NCI-H345 (cell line): ENCODE results near the gene WFDC6.
"Not testable (repeated sequence)": the region's sequence is repeated elsewhere in the genome, so short reads cannot be mapped to it uniquely, and the experiment has no call there.

ENCODE experiments used
- DNase-seq: peaks from one replicate; lab custom pipeline; 2025; lab: John Stamatoyannopoulos, UW

WFDC6 gene

DNA sequence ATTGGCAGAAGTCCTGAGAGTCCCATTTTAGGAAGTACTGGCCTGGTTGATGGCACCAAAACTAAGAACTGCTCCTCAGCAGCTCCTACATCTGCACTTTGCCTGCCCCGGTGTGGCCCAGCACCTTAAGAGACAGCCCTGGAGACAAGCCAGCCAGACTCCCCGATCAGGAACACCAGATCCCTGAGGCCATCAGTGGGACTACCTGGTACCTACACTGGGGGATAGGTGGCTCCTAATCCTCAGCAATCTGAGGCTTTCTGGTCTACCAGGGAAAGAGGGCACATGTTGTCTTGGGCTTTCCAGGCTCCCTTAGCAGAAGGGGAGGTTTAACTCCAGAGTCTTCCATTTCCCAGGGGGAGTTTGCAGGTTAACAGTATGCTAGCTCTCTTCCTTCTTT is at the start of gene WFDC6:
WFDC6 (minus strand) TSS at position 101 of the 400 bp plus-strand sequence; CDS start at position 26, 75 bp downstream.
- DNase-seq = no peak

DNA sequence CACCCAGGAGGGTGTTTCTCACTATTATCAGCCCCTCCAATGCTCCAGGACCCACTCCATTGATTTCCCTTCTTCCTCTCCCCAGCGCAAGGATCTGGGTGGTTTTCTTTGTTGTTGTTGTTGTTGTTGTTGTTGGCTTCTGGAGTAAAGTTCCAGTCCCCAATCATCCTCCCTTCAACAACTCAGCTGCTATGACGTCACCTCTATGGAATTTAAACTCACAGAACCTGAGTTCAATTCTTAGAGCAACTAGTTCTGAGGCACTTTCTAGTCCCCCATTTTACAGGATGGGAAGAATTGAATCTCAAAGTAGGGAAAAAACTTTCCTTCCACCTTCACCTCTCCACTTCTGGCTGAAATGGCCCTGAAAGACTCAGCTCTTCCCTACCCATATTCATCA is 49.5 kb upstream of the WFDC6 start:
- DNase-seq = no peak

DNA sequence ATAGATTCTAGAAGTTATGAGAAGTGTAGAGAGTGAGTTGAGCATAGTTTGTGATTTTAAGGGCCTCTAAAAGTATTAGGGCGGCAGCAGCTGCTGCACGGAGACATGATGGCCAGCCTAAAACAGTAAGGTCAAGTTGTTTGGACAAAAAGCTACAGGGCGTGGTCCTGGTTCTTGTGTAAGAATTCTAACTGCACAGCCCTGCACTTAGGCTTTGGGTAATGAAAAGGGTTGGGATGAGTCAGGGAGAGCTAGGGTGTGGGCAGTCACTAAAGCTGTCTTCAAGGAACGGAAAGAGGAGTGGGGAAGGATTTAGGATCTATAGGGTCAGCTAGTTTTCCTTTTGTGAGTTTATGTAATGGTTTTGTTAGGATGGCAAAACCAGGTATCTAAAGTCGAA is 46.7 kb upstream of the WFDC6 start:
- not testable (repeated sequence) for DNase-seq

DNA sequence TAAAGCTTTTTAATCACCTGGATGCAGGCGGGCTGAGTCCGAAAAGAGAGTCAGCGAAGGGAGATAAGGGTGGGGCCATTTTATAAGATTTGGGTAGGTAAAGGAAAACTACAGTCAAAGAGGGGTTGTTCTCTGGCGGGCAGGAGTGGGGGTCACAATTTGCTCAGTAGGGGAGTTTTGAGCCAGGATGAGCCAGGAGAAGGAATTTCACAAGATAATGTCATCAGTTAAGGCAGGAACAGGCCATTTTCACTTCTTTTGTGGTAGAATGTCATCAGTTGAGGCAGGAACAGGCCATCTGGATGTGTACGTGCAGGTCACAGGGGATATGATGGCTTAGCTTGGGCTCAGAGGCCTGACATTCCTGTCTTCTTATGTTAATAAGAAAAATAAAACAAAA is 45.0 kb upstream of the WFDC6 start:
- not testable (repeated sequence) for DNase-seq

DNA sequence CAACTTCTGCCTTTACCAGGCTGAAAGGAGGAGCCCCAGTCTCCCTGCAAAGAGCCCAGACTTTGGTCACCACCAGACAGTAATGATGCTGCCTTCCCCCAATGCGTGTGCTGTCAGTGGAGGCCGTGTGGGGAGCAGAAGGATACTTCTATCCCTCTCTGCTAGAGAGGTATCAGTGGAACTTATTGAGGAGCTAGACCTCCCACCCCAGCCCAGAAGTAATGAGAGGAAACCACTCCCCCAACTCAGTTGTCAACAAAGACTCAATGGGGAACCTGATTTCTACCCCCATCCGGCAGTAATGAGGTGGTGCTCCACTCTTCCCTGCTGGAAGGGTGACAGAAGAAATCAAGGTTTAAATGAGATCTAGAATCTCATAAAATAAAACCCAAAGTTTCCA is 44.2 kb upstream of the WFDC6 start:
- DNase-seq = no peak

DNA sequence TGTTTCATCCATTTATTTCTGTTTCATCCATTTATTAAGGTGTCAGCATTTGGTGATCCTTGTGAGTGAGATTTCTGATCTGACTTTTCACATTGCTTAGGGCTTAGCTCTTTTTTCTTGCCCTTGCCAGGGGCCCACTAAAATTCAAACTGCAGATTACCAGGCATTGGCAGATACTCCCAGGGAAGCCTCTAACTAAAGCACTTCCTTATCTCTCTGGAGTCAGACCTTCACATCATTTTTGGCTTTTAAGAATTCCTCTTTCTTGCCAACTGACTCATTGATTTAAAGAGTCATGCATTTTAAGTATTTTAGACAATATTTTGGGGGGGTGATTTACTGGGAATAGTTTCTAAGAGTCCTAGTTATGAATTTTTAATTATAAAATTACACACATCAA is 42.4 kb upstream of the WFDC6 start:
- no peak for DNase-seq

DNA sequence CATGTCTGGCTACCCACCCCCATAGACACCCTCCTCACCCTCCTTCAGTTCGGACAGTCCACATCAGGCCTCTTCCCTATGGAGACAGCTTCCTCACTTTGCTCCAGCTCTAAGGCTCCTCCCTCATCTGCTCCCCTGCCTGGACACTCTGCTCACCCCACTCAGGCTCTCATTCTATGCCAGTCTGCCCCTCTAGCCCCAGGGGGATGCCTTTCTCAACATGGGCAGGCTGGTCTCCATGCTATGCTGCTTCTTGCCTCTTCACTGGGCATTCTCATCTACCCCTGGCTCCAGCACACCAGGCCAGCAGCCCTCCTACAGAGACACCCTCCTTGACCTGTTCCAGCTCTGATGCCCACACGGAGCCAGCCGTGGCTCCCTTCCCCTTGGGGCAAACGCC is 39.9 kb upstream of the WFDC6 start, which contains the start of gene WFDC8:
WFDC8 (minus strand) TSS at position 101 of the 400 bp plus-strand sequence; CDS start at position 64, 37 bp downstream.
- DNase-seq = no peak

DNA sequence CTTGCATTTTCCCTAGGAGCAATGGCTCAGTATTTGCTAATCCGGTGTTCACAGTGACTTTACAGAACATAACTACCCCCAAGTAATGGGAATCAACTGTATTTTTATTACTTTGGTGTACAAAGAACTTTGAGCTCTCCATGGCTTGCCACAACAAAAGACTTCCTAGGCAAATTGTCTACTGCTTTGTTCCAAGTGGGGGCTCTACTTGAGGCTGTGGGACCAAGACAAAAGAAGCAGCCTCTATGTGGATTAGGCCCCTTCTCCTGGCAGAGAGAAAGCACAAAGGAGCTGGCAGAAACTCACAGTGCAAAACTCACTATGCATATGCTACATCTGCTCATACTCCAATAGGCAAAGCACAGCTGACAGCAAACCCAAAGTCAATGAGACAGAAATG is 38.9 kb upstream of the WFDC6 start:
- DNase-seq = no peak

DNA sequence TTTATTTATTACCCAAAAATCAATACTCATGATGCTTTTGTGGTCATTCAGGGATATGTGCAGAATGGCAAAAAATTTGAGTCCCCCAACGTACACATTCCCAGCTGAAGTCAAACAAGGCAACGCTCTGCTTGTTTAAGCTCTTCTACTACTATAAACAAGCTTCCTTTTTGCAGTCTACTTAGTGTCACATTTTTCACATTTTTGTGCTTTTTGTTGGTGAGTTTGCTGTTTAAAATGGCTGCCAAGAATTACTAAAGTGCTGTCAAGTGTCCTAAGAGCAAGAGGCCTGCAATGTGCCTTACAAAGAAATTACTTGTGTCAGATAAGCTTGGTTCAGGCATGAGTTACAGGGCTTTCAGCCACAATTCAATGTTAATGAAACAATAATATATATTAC is 37.7 kb upstream of the WFDC6 start:
- DNase-seq = no peak

DNA sequence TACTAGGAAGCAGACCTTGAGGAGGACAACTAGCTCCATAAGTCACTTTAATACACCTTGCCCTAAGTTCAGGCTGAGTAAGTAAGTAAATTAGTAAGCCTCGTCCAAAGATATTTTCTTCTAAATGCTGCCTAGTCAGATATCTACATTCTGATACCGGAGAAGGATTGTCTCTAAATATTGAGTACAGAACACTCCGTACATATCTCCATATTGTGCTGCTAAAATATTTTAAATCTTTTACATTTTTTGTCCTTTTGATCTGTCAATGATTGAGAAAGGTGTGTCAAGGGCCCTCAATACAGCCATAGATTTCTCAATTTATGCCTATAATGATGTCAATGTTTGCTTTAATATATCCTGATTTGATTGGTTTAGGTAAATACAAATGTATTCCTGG is 36.6 kb upstream of the WFDC6 start:
- DNase-seq = no peak

DNA sequence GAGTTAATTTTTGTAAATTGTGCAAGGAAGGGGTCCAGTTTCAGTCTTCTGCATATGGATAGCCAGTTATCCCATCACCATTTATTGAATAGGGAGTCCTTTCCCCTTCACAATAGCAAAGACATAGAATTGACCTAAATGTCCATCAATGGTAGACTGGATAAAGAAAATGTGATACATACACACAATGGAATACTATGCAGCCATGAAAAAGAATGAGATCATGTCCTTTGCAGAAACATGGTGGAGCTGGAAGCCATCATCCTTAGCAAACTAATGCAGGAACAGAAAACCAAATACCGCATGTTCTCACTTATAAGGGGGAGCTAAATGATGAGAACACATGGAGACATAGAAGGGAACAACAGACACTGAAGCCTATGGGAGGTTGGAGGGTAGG is 30.4 kb upstream of the WFDC6 start:
- DNase-seq = not testable (repeated sequence)

DNA sequence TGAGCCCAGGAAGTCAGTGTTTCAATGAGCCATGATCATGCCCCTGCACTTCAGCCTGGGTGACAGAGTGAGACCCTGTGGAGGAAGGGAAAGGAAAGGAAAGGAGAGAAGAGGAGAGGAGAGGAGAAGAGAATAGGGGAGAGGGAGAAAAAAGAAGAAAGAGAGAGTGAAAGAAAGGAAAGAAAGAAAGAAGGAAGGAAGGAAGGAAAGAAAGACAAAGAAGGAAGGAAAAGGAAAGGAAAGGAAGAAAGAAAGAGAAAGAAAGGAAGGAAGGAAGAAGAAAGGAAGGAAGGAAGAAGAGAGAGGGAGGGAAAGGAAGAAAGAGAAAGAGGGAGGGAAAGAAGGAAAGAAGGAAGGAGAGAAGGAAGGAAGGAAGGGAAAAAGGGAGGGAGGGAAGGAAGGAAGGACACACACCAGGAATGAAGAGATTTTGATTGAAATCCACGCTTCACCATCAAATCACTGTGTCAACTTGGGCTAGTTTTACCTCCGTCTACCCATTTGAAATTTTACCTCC is 25.5 kb upstream of the WFDC6 start:
- no peak for DNase-seq

DNA sequence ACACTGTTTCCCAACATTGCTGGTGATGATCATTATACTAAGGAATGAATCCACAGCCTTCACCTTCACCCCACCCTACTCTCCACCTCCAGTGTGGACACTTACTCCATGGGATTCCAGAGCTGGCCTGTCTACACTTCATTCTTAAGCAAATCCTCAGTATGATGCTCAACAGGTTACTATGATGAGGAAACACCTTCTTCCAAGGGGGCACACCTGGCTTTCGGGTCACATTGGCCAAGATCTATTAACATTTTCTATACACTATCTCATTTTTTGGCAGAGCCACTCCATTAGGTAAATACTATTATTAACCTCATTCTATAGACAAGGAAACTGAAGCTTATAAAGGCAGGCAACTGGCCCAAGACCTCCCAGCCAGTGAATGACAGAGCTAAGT is 15.9 kb upstream of the WFDC6 start:
- DNase-seq = no peak

DNA sequence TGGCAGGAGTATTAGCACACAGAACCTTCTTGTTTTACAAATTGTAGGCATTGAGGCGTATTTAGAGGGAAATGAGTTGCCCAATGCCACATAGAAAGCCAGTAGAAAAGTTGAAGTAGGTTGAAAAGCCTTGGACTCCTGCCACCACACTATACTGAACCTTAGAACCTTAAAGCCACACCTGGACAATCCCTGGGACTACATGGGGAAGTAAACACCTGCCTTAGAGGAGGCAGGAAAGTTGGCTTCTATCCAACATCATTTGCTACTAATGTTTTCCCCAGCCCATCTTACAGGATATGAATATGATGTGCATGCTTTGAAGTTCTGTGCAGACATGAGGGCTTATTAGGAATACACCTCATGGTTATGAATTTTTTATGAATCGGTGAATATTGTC is 13.2 kb upstream of the WFDC6 start:
- peak; percentile 4 for DNase-seq

DNA sequence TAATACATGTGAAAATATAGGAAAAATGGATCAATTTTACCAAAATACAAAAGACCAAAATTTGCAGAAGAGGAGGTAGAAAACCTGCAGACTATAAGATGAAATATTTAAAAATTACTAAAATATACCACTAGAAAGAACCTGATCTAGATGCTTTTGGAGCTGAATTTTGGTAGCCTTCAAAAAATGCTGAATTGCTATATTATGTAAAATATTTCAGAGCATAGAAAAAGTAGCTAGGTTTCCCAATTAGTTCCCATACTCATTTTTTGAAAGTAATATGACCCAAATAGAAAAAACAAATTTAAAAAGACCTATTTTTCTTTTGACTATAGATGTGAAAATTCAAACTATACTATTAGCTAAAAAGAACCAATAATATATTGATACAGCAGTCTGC is 11.5 kb upstream of the WFDC6 start:
- DNase-seq = no peak

DNA sequence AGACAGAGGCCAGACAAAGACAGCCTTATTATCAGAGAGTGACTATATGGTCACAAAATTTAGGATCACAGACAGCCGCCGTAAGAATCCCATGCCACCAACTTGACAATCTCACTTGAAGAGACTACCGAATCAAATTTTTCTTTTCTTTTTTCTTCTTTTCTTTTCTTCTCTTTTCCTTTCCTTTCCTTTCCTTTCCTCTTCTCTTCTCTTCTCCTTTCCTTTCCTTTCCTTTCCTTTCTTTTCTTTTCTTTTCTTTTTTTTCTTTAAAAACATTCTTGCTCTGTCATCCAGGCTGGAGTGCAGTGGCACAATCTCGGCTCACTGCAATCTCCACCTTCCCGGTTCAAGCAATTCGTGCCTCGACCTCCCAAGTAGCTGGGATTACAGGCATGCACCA is 9.1 kb upstream of the WFDC6 start:
- no peak for DNase-seq

DNA sequence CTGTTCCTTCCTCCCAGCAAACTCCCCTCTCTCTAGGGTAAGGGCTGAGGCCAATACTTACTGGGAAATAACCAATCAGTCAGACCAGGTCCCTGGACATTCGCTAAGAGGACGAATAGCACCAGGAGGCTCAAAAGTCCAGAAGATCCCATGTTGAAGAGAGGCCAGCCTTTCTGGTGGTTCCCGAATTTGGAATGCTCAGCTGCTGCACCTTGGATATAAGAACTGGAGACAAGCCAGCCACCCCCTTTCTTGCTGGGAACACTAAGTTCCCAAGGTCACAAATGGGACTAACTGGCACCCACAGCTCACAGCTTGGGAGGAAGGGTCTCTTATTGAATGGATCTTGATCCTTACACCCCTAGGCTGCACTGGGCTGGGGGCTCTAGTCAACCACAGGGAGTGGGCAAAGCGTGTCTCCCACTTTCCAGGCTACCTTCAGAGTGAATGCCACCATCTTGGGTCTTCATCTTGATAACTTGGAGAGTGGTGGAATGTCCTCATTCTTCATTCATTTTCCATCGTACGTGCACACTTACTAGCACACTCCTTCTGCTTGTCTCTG is 8.0 kb upstream of the WFDC6 start, which contains the start of gene EPPIN:
EPPIN (minus strand) TSS at position 196 of the 565 bp plus-strand sequence; CDS start at position 152, 44 bp downstream.
- DNase-seq = no peak

DNA sequence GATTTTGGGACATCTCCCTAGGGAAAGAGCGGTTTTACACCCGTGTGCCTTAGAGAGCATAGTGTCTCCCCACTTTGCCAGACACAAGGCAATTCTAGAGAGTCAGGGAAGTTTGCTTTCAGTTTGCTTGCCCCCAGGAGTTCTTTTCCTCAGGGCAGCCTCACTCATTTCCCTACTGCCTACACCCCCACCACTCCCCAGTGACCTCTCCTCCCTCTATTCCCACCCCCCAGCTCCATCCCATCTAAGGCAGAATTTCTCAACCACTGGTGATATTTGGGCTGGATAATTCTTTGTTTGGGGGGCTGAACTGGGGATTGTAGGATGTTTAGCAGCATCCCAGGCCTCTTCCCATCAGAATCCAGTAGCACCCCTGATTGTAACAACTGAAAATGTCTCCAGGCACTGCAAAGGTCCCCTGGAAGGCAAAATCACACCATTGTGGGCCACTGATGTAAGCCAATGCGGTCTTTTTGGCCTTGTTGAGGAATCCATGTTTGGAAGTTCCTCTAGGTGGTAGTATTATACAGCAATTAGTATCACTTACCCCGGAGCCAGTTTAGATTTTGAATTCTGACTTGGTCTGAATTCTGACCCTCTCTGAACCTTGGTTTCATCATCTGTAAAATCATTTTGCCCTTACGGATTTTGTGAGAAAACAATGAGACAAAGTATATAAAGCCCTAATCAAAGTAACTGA is 6.6 kb upstream of the WFDC6 start:
- DNase-seq = peak; percentile 23

DNA sequence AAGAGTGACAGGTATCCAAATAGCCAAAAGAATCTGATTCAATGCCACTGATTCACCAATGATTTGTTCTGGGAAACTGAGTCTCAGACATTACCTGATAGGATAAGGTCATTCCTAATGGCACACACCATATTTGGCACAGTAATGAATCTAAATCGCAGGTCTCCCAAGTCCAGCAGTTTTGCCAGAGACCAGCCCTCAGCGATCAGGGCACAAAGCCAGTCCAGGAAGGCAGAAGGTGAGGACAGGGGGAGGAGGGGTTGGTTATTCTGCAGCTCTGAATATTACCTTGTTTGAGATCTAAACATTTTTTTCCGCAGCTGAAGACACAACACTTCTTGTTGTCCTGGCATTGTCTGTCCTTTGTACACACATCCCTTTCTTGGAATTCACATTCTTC is 6.1 kb upstream of the WFDC6 start:
- no peak for DNase-seq

DNA sequence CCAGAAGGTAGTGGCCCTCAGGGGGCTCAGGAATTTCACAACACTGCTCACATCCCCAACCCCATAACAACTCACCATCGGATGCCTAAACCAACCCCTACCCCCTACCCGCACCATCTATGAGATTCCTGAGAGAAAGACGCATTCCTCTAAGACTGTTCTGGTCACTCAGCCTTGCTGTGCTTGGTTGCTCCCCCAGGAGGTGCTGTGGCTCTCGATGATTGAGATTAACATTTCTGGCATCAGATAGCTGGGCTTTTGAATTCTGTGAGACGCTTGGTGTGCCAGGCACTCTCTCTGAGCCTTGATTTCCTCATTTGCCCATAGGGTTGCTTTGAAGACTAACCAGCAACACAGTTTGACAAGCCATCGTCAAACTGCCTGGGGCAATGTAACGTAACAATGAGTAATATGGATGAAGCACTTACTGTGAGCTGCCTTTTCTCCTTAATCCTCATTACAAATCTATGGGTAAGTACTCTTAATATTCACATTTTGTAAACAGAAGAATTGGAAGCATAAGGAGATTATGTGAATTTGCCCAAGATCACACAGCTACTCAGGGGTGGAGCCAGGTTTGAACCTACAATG is 978 bp downstream of the WFDC6 start:
- DNase-seq = no peak

DNA sequence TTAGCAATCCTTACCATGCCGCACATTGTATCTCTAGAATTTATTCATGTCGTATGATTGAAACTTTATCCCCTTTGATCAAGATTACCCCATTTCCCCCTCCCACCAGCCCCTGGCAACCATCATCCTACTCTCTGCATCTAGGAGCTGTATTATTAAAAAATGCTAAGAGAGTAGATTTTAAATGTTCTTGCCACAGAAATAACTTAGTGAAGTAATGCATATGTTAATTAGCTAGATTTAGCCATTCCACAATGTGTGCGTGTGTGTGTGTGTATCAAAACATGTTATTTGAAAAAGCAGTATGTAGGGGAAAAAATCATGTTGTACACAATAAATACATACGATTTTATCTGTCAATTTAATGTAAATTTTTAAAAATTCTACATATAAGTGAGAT is 12.0 kb downstream of the WFDC6 start:
- no peak for DNase-seq

DNA sequence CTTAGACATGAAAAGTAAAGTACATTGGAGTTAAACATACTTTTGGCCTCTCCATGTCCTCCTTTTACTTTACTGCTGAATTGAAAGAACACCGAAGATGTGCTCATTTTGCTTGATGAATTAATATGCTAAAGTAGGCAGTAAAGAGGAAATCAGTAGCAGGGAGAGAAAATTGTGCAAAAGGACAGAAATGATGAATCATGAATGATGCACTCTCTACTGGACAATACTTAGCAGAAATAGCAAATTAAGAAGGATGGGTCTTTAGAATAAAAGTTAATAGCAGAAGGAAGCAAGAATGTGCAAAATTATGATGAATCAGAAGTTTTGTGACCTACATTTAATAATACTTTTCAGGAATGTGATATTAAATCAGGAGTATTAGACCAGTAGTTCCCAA is 15.5 kb downstream of the WFDC6 start:
- no peak for DNase-seq

DNA sequence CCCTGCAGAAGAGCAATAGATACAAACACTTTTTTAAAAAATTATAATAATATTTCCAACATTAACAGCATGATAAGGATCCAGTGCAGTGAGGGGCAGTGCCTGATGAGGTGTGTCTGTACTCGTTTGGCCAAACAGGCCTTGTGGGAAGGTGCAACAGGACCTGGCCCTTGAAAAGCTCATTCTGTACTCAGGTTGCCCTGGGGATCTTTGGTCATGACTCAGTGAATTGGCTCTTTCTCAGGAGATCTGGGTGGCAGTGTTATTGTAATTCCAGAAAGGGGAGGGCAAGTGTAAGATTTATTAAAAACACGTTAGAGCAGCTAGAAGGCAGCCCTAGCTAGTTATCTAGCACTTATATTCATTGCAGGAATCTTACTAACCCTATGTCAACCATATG is 21.0 kb downstream of the WFDC6 start:
- no peak for DNase-seq
